ENCODE measurements around the gene BOLL. TPM values are rescaled to one million over a fixed set of nuclear protein-coding genes. Genes with fewer than 3 reads are reported as not detected.
"Not testable (repeated sequence)": the region's sequence is repeated elsewhere in the genome, so short reads cannot be mapped to it uniquely, and the experiment has no call there.

The BOLL gene
- total RNA-seq, 1 donor from 2014 or later = not detected

DNA sequence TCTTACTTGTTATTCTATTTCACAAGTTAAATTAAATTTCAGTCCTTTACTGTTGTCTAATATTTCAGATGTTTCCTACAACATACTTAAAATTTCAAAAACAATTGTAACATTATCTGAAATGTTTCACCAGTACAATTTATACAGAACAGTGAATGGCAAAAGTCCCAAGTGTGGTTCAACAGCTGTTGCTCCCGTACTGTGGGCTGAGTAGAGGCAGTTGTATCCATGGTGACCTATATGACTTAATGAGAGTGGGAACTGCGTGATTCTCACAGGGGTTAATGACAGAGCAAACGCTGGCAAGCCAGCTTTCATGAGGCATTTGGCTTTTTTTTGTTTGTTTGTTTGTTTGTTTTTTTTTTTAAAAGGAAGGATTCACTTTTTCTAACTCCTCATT, 13.9 kb upstream of the BOLL start:
- FAIRE-seq = no peak
- DNase-seq (ENCODE audit: low spot score in 2 of 2) = no peak

DNA sequence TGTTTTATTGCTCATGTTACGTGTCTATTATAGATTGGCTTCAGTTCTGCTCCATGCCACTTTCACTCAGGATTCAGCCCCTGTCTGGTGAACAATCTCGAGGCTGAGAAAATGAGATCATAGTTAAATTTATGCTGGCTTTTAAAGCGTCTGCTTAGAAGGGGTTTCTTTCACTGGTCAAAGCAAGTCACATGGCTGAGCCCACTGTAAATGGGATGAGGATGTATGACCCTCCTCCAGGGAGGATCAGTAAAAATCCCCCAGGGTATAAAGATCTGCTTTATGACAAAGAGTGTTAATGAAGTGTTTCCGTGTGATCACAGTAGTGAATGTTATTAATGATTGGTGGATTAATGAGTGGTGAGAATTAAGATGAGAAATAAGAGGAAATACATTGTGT, 13.1 kb upstream of the BOLL start:
- FAIRE-seq (no peak), DNase-seq (ENCODE audit: low spot score in 2 of 2) (no peak)

DNA sequence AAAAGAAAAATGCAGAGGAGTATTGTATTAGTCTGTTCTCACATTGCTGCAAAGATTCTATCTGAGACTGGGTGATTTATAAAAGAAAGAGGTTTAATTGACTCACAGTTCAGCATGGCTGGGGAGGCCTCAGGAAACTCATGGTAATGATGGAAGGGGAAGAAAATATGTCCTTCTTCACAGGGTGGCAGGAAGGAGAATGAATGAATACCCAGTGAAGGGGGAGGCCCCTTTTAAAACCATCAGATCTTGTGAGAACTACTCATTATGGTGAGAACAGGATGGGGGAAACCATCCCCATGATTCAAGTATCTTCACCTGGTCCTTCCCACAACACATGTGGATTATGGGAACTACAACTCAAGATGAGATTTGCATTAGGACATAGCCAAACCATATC, 10.2 kb upstream of the BOLL start:
- DNase-seq (ENCODE audit: low spot score in 2 of 2) (no peak), FAIRE-seq (no peak)

DNA sequence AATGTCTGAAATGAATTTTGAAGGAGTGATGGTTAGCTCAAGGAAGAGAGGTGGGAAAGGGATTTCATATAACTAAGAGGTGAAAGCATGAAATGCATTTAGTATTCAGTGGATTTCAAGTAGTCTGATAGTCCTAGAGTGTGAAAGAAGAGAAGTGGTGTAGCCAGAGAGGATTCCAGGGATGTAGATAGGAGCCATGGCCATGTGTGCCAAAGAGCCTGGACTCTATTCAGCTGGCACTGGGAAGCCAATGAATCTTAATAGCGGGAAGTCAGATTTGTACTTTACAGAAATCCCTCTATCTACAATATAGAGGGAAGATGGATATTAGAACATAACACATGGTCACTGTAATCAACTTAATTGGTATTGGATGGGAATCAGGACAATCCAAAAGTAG, 8.3 kb upstream of the BOLL start:
- FAIRE-seq (no peak), DNase-seq (ENCODE audit: low spot score in 2 of 2) (no peak)

DNA sequence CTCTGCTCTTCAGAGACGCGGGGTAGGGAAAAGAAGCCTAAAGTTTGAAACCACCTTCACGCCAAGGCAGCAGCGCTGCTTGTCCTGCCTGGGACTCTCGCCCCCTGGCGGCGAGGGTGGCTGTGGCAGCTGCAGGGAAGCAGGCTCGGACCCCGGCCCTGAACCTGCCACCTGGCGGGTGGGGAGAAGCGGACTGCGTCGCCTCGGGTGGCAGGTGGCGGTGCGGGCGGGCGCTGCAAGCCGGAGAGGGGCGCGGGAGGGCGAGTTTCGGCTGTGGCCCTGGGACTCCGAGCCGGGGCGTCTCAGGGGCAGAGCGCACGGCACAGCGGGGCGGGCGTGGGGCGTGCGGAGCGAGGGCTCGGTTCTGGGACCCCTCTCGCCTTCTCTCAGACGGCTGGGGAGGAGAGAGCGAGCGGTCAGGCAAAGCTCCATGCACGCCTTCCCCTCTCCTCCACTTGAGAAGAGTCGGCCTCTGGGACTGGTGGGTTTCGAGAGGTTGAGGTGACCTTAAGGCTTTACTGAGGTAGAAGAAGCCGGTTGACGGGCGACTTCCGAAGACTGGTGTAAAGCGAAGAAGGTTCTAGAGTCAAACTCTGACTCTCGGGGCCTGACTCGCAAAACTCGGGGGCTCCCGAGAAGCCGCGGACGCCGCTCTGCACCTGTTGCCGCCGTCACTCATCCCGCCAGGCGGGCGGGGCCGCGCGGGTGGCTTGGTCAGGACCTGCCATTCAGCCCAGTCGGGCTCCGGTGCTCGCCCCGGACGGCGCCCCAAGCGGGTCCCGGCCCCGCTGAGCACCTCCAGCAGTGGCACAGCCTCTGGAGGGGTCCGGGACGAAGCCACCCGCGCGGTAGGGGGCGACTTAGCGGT, 1.1 kb upstream of the BOLL start:
- DNase-seq (ENCODE audit: low spot score in 2 of 2) (peak in 1 of 2 donors; percentile 26), FAIRE-seq (no peak)

DNA sequence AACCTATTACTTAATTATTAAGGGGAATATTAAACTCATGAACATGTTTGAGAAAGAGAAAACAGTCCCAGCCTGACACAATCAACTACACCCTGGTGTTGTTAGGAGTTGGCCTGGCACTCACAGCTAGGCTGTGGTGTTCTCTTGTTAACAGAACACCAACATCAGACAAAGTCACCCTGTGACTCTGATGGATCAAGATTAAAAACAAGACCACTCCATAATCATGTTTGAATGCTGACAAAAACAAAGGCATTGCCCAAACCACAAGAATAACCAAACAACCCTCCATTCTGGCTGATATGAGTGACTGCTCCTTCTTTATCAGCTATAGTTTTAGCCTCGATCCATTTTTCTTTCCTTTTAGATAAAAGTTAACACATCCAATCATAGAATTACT, 3.0 kb downstream of the BOLL start:
- no peak for DNase-seq (ENCODE audit: low spot score in 2 of 2)

DNA sequence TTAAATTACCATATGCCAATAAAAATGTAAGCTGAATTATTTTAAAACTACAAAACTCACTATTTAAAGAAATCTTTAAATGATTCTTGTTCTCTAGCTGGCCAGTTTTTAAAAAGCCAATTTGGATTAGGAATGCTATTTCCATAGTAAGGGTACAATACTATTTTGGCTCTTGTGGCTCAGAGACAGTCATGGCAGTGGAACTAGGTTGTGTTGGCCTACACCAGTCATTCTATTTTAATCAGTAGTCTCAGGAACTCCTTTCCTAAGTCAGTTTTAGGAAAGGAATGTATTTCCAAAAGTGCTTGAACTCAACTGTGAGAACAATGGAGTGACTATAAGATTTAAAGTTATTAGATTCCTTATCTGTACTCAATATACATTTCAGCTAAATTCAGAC, 5.9 kb downstream of the BOLL start:
- no peak for FAIRE-seq
- no peak for DNase-seq (ENCODE audit: low spot score in 2 of 2)

More for the DNA sequence above, 3.0 kb downstream of the BOLL start:
- no peak for FAIRE-seq

DNA sequence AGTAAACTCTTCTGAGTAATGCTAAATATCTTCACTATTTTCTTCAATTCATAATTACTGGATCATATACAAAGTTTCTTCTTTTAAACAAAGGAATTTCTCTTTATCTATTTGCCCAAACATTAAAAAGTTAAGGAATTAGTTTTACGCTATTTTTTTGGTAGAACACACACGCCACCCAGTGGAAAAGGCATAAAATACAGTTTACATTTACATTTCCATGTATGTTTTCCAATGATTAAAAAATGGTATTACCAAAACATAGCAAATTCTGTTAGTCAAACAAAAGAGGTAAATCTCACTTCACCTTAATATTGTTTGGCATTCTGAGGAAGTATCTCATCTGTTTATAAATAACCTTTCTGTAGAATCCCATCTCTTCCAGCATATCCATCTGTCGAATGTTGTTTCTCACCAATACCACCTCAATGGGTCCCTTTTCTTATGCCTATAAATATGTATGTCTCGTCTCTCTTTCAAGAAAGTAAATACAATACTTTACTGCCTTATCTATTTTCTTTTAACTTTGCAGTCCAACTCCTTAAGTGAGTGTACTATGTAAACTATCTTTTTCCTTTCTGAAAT, 7.2 kb downstream of the BOLL start:
- DNase-seq (ENCODE audit: low spot score in 2 of 2) (peak in 1 of 2 donors; percentile 24), FAIRE-seq (peak; percentile 98)

DNA sequence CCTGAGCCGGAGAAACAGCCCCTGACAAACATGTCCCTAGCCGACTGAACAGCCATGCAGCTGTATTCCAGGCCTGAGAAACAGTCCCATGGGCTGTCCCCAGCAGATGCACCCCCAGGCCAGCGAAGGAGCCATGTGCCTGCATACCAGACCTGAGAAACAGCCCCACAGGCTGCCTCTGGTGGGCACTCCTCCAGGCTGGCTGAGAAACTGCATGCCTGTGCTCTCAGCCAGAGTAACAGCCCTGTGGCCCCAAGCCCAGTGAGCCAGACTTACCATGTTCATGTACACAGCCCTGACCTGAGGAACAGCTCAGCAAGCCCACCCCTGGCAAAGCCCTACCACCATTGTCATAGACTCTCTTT, 24.8 kb downstream of the BOLL start:
- DNase-seq (ENCODE audit: low spot score in 2 of 2) = no peak

DNA sequence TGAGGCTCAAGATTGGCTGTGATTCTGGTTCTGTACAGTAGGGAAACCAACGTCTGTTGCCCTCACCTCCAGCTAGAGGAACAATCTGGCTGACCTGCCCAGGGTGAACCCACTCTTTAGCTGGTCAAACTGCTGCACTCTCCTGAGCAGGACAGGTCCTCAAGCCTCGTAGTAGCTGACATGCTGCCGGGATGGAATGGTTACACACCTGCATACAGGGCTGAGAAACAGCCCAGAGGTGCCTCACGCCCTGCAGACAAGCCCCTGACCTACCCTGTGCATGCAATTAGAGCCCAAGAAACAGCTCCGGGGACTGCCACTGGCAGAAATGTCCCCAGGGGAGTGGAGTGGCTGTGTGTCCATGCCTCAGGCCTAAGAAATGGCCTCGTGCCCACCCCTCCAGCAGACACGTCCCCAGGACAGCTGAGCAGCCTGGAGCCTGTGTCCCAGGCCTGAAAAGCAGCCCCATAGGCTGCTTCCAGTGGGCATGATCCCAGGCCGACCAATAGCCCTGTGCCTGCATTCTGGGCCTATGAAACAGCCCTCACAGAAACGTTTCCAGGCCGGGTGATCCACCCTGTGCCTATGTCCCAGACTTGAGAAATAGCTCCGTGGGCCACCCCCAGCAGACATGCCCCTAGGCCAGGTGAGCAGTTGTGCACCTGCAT, 25.4 kb downstream of the BOLL start:
- FAIRE-seq (no peak), DNase-seq (ENCODE audit: low spot score in 2 of 2) (no peak)

More for the DNA sequence above, 24.8 kb downstream of the BOLL start:
- no peak for FAIRE-seq

DNA sequence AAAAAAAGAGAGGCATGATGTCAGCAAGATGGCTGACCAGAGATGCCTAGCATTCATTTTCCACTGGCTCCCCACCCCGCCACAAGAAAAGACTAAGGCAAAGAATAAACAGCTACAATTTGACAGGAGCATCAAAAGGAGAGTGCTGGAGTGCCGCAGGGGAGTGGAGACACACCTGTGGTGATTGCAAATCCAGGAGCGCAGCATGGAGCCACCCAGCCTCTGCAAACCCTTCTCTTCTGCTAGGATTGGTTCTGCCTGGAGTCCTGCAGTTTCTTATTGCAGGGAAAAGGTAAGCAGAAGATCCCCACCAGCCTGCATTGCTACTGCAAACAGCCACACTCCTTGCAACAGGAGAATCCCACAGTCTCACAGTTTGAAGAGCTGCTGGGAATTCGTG, 26.1 kb downstream of the BOLL start:
- DNase-seq (ENCODE audit: low spot score in 2 of 2) (no peak), FAIRE-seq (no peak)

DNA sequence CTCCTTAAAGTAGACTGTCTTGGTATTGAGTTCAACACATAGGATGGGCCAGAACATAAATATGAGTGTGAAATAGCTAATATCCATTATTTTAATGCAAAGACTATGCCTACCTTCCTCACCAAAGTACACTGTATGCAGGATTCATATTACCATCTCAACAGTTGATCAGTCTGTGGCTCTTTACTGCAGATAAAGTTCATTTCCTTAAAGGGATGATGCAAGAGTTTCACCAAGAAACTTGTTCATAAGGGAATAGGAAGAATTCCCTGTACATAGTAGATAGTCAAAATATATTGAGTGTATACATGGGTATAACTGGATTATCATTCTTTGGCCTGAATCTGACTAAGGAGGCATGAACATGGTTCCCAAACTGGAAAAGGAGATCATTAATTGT, 44.9 kb downstream of the BOLL start:
- DNase-seq (ENCODE audit: low spot score in 2 of 2) = no peak
- FAIRE-seq = no peak

DNA sequence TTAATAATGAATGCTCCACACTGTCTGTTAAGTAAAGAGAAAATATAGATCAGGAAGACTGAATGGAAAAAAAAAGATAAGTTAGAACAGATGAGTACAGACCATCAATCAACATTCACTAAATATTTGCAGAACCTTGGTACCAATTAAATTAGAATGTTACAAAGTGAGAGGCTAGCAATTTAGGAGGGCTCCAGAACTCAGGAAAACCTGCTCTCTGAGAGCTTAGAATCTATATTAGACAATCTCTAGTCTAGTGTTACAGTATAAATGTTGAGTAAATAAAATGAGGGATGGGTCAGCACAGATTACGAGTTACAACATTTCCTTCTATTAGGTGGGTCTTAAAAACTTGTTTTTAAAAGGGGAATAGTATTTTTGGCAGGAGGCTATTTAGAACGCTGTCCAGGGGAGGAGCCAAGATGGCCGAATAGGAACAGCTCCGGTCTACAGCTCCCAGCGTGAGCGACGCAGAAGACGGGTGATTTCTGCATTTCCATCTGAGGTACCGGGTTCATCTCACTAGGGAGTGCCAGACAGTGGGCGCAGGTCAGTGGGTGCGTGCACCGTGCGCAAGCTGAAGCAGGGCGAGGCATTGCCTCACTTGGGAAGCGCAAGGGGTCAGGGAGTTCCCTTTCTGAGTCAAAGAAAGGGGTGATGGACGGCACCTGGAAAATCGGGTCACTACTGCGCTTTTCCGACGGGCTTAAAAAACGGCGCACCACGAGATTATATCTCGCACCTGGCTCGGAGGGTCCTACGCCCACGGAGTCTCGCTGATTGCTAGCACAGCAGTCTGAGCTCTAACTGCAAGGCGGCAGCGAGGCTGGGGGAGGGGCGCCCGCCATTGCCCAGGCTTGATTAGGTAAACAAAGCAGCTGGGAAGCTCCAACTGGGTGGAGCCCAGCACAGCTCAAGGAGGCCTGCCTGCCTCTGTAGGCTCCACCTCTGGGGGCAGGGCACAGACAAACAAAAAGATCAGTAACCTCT, 56.3 kb downstream of the BOLL start:
- DNase-seq (ENCODE audit: low spot score in 2 of 2); FAIRE-seq: not testable (repeated sequence)

DNA sequence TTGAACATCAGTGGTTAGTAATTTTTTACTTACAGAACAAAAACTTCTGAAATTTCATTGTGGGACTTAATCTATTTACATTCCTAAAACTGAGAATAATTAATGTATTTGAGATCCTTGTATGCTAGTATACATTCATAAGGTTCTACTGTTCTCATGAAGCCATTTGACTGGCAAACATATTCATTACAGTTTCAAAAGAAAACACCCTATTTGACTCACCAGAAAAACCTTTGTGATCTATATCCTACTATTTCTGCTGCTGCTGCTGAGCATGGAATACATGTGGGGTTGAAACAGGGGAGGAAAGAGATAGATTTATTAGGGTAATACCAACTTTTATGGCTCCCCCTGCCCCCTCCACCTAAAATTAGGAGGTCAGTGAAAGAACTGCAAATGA, 58.1 kb downstream of the BOLL start:
- FAIRE-seq (no peak), DNase-seq (ENCODE audit: low spot score in 2 of 2) (no peak)

DNA sequence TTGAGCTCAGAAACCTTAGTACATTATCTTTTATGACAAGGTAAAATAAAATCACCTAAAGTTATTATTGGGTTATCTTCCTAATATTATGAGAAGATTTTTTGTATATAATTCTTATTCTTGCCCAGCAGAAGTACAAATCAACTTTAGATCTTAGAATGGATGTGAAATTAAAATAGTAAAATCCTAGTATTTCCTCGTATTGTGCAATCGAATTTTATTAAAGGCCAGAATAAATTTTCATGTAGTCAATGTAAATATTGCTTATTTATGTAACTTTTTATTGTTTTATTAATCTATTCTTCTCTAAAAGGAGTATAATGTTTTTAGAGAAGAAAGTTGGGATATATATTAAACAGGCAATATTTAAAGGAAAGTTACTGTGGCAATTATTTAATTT, 67.3 kb downstream of the BOLL start:
- no peak for DNase-seq (ENCODE audit: low spot score in 2 of 2)
- FAIRE-seq = peak; percentile 56

DNA sequence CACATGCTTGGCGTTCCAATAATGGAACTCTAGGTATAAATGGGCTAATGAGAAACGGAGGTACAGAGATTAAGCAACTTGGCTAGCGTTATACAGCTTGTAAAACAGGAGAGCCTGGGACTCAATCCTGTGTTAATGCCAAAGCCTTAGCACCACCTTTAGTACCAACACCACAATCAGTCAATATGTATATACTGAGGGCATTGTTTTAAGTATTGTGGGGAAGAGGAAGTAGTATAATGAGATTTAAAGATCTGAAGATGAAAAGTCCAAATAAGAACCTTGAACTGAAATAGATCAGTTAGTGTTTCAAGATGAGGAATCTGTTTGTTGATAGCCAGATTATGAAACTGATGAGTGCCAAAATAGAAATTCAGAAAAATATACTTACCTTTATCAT, 71.8 kb downstream of the BOLL start:
- FAIRE-seq (no peak), DNase-seq (ENCODE audit: low spot score in 2 of 2) (no peak)

DNA sequence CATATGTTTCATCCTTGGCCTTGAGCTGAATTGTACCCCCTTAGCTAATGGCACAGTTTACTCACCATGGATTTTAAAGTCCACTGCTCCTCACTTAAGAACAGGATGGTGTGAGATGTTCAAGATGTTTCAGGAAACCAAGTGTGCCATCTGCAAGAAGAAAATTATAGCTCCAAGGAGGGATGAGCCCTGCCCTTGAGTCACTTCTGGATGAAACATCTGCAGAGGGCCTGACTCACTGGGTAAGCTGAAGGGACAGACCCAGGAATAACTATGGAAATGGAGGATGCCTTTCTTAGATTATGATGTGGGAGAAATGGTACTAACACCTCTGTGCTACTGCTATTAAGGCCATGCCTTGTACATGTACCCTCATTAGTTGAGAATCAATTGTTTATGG, 73.5 kb downstream of the BOLL start:
- FAIRE-seq (no peak), DNase-seq (ENCODE audit: low spot score in 2 of 2) (no peak)

DNA sequence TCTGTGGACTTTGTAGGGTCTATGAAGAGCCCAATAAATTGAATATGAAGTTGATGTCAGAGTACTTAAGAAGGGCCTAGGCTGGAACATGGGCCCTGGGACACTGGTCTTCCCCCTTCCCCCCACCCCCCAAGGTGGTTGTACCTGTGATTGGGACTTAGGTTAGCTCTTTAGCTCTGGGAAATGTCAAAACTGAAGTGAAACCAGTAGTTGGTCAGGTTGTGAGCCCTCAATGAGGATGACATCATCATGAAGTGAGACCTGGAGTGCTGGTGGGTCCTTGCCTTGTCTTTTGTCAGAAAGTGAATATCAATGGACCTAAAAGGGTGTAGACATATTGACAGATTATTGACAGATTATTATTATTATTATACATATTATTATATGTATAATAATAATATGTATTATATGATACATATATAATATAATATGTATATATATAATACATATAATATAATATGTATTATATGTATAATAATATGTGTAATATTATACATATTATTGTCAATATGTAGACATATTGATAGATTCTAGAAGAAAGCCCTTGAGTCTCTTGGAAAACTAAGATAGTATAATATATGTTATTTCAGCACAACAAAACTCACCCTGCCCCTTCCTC, 74.6 kb downstream of the BOLL start:
- FAIRE-seq (no peak), DNase-seq (ENCODE audit: low spot score in 2 of 2) (no peak)

DNA sequence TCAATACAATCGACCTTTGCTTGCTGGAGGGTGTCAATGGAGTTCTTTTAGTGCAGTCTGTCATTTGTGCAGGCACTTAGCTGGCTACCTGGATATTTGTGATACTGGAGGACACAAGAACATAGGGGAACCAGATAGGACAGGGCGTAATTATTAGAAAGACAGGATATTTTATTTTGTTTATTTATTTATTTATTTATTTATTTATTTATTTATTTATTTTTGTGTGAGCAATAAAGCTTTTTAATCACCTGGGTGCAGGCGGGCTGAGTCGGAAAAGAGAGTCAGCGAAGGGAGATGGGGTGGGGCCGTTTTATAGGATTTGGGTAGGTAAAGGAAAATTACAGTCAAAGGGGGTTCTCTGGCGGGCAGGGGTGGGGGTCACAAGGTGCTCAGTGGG, 76.0 kb downstream of the BOLL start:
- not testable (repeated sequence) for DNase-seq (ENCODE audit: low spot score in 2 of 2); FAIRE-seq

DNA sequence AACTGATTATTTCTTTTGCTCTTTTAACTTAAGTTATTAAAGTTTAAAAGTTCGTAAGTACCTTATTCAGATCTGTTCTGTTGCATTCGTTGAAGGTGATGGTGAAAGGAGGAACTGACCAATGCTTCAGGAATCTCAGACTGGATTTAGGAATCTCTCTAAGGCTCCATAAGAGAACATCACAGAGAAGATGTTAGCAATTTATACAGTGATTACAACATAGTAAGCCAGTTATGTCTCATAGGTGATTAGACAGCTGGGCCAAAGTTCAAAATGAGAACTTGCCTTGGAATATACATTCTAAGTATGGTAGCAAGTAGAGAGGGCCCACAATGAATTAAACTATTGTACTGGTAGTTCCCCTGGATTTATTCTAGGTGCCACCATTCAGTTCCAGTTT, 76.8 kb downstream of the BOLL start:
- FAIRE-seq (no peak), DNase-seq (ENCODE audit: low spot score in 2 of 2) (no peak)

Measured in frontal cortex (tissue), 4 donors.